Urothelium cell line (cell line): Measurements from ENCODE around the gene SLC26A5.
"Not testable (repeated sequence)": the region's sequence is repeated elsewhere in the genome, so short reads cannot be mapped to it uniquely, and the experiment has no call there.

Experiments
- DNase-seq: peaks from one replicate; pipeline ENCODE4 v3.0.0; 2011; ENCODE audit warnings: low spot score, mixed read lengths
- FAIRE-seq: peaks from 2 replicates; lab custom pipeline; 2011; peaks lifted over from hg19 to GRCh38; lab: Jason Lieb, UNC

Gene SLC26A5, protein sequence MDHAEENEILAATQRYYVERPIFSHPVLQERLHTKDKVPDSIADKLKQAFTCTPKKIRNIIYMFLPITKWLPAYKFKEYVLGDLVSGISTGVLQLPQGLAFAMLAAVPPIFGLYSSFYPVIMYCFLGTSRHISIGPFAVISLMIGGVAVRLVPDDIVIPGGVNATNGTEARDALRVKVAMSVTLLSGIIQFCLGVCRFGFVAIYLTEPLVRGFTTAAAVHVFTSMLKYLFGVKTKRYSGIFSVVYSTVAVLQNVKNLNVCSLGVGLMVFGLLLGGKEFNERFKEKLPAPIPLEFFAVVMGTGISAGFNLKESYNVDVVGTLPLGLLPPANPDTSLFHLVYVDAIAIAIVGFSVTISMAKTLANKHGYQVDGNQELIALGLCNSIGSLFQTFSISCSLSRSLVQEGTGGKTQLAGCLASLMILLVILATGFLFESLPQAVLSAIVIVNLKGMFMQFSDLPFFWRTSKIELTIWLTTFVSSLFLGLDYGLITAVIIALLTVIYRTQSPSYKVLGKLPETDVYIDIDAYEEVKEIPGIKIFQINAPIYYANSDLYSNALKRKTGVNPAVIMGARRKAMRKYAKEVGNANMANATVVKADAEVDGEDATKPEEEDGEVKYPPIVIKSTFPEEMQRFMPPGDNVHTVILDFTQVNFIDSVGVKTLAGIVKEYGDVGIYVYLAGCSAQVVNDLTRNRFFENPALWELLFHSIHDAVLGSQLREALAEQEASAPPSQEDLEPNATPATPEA

DNA sequence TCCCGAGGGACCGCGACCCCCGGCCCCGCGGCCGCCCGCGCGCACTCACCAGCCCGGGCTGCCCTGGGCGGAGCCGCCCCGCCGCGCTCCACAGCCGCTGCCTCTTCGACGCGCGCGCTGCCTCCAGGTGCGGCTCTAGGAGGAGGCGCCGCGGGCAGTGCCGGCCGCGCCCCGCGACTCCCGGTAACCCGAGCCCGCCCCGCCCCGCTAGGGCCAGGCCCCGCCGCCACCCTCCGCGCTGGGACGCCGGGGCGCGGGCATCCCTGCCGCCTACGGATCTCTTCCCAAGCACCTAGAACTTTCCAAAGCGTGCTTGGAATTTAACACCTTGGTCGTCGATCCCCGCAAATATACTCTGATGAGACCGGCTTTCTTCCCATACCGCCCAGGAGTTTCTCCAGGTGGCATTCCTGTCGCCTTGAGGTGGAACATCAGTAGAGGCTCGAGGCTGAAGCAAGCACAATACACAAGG, at the start of gene SLC26A5:
Gene SLC26A5, minus strand, starts transcription at position 159 of the 472 bp plus-strand sequence. CDS start 24,693 bp downstream, outside the sequence.
- no peak for DNase-seq

DNA sequence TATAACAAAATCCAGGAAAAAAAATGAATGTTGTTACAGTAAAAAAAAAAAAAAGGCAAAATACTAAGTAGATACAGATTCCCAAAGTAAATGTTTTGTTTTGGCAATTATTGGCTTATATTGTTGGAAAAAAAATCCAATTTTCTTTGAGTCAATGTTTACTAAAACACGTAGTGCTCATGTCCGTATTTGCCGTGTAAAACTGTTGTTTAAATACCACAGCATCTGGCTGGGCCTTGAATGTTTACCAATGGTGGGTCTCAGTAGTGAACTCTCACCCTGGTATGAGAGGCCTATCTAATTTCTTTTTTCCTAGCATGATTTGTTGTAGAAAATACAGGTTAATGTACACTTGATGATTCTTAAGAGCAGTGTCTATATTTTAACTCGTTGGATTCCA, 41.4 kb upstream of the SLC26A5 start:
- DNase-seq (no peak), FAIRE-seq (no peak)

More for the DNA sequence above, at the start of gene SLC26A5:
- FAIRE-seq: no peak

- not testable (repeated sequence) for FAIRE-seq, DNase-seq
Observed at GRCh38 chr7:103486873-103487272, 40.9 kb upstream of the SLC26A5 start.

DNA sequence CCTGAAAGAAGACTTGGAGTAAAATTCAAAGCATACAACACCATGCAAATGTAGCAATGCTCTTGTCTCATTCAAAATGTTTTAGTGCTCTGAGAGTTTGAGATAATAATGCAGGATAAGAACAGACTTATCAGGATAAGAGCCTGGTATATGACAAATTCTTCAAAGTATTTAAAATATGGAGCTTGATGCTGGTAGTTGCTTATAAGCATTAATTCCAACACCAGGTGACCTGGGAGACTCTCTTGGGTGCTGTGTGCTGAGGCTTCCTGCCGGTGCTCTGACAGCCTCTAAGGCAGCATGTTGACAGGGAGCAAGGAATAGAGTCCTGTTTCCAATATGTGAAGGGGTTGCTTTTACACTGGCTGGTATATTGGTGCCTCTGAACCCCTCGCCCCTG, 34.8 kb upstream of the SLC26A5 start:
- no peak for DNase-seq
- no peak for FAIRE-seq

DNA sequence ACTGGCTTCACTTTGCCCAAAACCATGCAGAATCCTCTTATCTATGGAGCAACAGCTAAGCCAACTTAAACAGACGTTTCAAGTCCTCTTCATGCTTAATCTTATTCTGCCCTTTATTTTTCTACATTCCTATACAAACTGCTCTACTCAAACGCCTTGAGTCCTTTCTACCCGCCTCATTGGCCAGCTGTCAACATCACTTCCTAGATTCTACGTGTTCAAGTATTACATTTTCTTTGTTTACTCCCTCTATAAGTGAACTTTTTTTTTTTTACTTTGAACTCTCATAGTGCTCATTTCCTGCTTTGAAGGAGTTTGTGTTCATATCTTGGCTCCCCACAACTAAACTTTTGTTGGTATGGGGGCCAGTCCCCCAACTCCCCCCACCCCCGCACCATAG, 28.9 kb upstream of the SLC26A5 start:
- DNase-seq: no peak
- no peak for FAIRE-seq

- DNase-seq (no peak), FAIRE-seq (no peak)
Observed at GRCh38 chr7:103469095-103469948, 23.3 kb upstream of the SLC26A5 start.

GRCh38 chr7:103466814-103467213, 20.8 kb upstream of the SLC26A5 start:
- no peak for FAIRE-seq
- DNase-seq: no peak

DNA sequence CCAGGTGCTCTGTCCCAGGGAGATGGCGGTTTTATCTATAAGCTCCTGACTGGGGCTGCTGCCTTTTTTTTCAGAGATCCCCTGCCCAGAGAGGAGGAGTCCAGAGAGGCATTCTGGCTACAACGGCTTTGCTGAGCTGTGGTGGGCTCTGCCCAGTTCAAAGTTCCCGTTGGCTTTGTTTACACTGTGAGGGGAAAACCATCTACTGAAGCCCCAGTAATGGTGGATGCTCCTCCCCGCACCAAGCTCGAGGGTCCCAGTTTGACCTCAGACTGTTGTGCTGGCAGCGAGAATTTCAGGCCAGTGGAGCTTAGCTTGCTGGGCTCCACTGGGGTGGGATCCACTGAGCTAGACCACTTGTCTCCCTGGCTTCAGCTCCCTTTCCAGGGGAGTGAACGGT, 16.4 kb upstream of the SLC26A5 start:
- DNase-seq: no peak
- no peak for FAIRE-seq

GRCh38 chr7:103447073-103447960, 1.3 kb upstream of the SLC26A5 start:
- DNase-seq: peak; percentile 89
- peak; percentile 78 for FAIRE-seq

DNA sequence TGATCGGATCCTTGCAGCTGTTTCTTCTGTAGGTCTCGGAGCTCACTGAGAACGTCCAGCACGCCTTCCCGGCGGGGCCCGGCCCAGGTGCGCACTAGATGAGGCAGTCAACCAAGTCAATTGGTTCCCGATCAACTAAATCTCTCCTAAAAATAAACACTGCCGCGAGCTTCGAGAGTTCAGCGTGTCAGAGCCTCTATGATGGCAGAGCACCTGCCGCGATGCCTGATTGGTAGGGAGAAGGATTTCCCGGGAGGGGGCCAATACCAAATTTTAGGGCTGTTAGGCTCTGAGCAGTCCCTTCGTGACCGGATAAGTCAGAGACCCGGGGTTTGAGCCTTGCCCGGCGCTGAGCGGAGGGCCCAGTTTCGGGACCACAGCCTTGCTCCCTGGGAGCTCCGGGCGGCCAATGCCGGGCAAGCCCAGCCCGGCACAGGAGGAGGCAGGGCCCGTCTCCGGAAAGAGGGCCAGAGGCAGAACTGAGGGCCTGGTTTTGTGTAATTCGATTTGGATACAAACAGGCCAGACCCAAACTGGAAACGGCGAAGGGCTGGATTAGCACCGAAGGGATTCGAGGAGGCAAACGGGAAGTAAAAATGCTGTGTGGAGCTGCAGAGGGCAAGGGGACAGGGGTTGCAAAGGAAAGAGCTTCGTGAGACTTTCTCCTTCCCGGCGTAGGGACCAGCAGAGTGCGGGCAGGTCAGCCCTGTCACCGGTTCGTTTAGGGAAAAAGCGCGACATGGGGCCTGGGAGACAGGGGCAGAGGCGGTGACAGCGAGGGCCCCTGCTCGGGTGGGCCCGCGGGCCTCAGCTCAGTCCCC, 569 bp downstream of the SLC26A5 start:
- FAIRE-seq: no peak
- no peak for DNase-seq

GRCh38 chr7:103439661-103440060, 6.3 kb downstream of the SLC26A5 start:
- no peak for DNase-seq
- no peak for FAIRE-seq

- FAIRE-seq (no peak), DNase-seq (no peak)
Observed at GRCh38 chr7:103437623-103438022, 8.4 kb downstream of the SLC26A5 start.

GRCh38 chr7:103432712-103433111, 13.3 kb downstream of the SLC26A5 start:
- DNase-seq: no peak
- no peak for FAIRE-seq

DNA sequence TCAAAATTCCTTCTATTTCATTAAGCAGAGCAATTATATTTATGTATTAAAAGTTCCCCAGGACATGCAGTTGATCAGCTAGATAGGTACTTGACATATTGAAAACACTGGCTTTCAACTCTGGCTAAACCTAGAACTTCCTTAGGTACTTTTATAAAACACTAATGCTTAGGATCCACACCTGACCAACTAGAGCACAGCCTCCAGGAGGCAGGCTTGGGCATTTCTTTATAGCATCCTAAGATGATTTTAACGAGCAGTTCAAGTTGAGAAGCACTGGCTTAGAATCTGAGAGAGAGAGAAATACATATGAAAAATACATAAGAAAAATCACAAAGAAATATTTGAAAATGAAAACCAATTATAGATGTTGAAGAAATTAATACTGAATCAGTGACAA, 20.8 kb downstream of the SLC26A5 start:
- DNase-seq (no peak), FAIRE-seq (no peak)

DNA sequence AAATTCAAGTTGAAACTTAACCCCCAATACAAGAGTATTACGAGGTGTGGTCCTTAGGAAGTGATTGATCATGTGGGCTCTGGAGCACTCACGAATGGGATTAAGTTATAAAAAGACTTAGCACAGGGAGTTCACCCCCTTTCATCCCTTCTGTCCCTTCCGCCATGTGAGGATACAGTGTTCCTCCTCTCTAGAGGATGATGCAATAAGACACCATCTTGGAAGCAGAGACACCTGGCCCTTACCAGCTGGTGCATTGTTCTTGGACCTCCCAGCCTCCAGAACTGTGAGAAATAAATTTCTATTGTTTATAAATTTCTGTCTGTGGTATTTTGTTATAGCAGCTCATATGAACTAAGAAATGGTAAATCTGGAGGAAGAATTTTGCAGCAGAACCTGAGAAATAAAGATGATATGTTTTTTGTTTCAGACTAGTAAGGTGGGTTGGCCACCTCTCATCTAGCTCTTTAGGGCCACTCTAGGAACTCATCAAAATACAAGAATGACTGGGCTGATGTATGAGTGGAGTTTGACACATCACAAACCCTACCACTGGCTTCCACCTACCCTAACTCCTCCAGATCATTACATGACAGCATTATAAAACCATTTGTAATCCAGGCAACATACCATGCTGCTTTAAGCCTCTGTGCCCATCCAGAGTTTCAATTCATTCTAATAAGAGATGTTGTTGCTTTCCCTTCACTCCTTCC, 22.4 kb downstream of the SLC26A5 start:
- FAIRE-seq: no peak
- no peak for DNase-seq

GRCh38 chr7:103420857-103421384, 25.1 kb downstream of the SLC26A5 start:
- DNase-seq: no peak
- FAIRE-seq: no peak

GRCh38 chr7:103418241-103418640, 27.8 kb downstream of the SLC26A5 start:
- peak; percentile 9 for FAIRE-seq
- DNase-seq: no peak

- no peak for DNase-seq
- FAIRE-seq: no peak
Observed at GRCh38 chr7:103413407-103413806, 32.6 kb downstream of the SLC26A5 start.
